ENCODE data around the gene BIRC5.

The BIRC5 gene

GRCh38 chr17:78184351-78184750 lies 29.7 kb upstream of the BIRC5 start:
- DNase-seq, result no peak

- DNase-seq, result no peak
Measured at GRCh38 chr17:78184868-78185267, 29.2 kb upstream of the BIRC5 start.

- no peak for DNase-seq
Measured at GRCh38 chr17:78185981-78186691, 27.9 kb upstream of the BIRC5 start.

- DNase-seq, result peak; percentile 98 to 99
Measured at GRCh38 chr17:78186692-78187595, 27.1 kb upstream of the BIRC5 start, which contains the start of the genes AFMID and TK1. Gene AFMID (plus strand): TSS chr17:78187362. CDS start chr17:78187371, 9 bp downstream. Gene TK1 (minus strand): TSS chr17:78187052. CDS start chr17:78186994, 58 bp downstream.

GRCh38 chr17:78196716-78197115 lies 17.3 kb upstream of the BIRC5 start:
- DNase-seq, result no peak

- DNase-seq, result no peak
Measured at GRCh38 chr17:78197147-78197832, 16.8 kb upstream of the BIRC5 start.

GRCh38 chr17:78200451-78200850 lies 13.6 kb upstream of the BIRC5 start:
- DNase-seq, result no peak

GRCh38 chr17:78202666-78203065 lies 11.4 kb upstream of the BIRC5 start:
- no peak for DNase-seq

GRCh38 chr17:78204387-78205123 lies 9.5 kb upstream of the BIRC5 start:
- DNase-seq, result no peak

GRCh38 chr17:78205124-78205775 lies 8.8 kb upstream of the BIRC5 start:
- no peak for DNase-seq

GRCh38 chr17:78206298-78206697 lies 7.8 kb upstream of the BIRC5 start:
- no peak for DNase-seq

GRCh38 chr17:78208486-78208885 lies 5.6 kb upstream of the BIRC5 start:
- no peak for DNase-seq

- DNase-seq, result no peak
Measured at GRCh38 chr17:78210111-78210510, 3.9 kb upstream of the BIRC5 start.

GRCh38 chr17:78211032-78211431 lies 3.0 kb upstream of the BIRC5 start:
- no peak for DNase-seq

GRCh38 chr17:78214706-78215061 lies 631 bp downstream of the BIRC5 start:
- no peak for DNase-seq

- DNase-seq, result no peak
Measured at GRCh38 chr17:78219396-78220150, 5.5 kb downstream of the BIRC5 start.

GRCh38 chr17:78223061-78223460 lies 9.0 kb downstream of the BIRC5 start:
- no peak for DNase-seq

- DNase-seq, result no peak
Measured at GRCh38 chr17:78223765-78224164, 9.7 kb downstream of the BIRC5 start.

- DNase-seq, result peak; percentile 85 to 93
Measured at GRCh38 chr17:78224231-78225087, 10.4 kb downstream of the BIRC5 start.

Measured in NCI-H446 (cell line).